ENCODE results near the gene EDIL3.

Gene EDIL3, protein sequence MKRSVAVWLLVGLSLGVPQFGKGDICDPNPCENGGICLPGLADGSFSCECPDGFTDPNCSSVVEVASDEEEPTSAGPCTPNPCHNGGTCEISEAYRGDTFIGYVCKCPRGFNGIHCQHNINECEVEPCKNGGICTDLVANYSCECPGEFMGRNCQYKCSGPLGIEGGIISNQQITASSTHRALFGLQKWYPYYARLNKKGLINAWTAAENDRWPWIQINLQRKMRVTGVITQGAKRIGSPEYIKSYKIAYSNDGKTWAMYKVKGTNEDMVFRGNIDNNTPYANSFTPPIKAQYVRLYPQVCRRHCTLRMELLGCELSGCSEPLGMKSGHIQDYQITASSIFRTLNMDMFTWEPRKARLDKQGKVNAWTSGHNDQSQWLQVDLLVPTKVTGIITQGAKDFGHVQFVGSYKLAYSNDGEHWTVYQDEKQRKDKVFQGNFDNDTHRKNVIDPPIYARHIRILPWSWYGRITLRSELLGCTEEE

DNA sequence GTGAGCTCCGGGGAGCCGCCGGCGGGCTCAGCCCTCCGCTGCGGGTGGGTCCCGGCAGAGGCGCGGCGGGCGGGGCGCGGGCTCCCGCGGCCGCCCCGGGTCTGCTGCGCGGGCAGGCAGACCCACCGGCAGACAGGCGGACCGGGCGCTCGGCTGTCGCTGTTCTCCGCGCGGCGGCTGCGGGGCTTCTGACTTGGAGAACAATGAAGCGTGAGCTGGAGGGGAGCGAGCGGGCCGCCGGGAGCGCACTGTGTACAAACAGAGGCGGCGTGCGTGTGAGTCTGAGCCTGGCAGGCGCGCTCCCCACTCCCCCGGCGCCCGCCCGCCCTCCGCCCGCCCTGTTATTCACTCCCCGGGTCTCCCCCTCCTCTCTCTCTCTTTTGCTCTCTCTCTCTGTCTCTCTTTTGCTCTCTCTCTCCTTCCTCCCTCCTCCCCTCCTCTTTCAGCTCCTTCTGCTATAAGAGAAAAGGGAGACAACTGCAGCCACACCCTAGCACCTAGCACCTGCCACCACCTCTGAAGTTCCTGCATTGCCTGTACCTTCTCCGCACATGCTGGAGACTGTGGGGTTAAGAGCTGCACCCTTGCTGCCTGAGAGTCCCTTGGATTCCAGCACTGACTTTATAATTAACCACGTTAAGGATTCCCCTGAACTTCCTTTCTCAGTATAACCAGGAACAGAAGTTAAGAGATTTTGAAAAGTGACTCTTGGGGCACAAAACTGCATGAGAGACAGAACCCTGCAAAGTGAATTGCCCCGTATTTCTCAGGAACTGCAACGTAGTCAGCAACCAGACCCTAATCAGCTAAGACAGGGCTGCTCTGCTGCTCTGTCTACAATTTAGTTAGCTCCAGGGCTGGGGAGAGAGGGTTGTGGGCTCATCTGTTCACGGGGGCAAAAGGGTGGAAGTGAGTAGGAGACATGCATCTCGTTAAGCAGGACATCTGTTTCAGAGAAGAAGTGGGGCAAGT, at the start of gene EDIL3:
Gene EDIL3, minus strand, starts transcription at position 277 of the 972 bp plus-strand sequence. CDS start 506 bp downstream, outside the sequence.
- no peak for DNase-seq (ENCODE audit: low read depth)

DNA sequence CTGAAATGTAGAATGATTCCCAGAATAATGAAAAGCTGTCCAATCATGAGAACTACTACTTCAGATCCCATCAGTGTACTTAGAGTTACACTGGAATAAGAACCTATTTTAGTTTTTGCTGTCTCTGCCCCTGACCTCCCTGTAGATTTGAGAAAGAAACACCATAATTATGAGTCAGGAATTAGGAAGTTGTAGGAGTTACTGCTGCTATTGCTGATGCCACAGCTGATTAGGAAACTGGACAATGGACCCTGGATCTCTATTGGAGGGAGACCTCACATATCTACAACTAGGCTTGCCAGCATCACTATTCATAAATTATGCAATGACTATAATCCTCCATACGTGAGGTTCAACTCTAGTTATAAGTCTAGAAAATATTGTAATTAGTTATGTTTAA, 48.8 kb upstream of the EDIL3 start:
- DNase-seq (ENCODE audit: low read depth): no peak

DNA sequence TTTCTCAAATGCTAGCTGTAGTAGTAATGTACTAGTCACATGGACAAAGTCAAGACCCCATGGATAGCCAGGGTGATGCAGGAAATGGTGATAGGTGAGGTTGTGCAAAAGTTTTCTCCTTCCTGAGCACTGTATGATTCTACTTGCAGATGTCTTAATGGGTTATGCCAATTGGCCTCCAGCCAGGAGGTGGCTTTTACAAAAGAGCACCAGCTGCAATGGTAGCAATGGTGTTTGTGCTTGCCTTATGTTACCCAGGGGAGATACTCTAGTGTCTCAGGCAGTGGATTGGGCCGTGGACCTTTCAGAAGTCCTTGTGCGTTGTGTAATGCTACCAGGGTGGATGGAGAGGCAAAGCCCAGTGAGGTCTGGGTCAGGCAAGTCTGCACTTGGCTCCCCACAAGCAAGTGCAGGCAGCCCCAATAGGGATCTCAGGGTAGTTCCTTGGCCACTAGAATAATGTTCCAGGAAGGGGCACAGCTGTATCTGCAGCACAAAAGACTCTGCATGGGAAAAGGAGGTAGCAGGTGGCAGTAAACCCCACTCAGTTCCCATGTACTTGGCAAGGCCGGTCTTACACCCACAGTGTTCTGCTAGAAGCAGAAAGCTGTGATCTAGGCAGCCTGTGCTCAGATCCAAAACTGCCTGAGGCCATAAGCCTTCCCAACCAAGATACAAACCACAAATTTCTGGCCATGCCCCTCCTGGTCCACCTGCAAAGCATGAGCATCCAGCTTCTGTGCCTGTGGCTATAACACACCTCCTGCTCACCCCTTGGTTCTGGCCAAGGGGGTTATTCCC, 46.4 kb upstream of the EDIL3 start:
- DNase-seq (ENCODE audit: low read depth): no peak

DNA sequence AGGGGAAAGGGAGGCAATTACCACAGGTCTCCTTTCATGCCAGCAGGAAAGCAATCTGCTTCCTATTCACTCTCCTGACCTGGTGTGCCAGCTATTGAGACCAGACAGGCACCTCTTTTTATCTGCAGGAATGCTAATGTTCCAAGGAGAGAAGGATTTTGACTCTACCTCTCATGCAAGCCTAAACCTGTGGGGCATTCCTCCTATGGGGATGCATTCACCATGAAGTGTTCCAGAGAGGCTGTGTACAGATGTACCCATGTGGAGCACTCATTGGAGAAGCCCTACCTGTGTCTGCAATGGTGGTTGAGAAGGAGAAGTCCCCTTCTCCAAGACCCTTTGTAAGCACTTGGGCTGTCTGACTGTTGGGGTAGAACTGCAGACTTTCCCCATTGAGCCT, 45.4 kb upstream of the EDIL3 start:
- no peak for DNase-seq (ENCODE audit: low read depth)

DNA sequence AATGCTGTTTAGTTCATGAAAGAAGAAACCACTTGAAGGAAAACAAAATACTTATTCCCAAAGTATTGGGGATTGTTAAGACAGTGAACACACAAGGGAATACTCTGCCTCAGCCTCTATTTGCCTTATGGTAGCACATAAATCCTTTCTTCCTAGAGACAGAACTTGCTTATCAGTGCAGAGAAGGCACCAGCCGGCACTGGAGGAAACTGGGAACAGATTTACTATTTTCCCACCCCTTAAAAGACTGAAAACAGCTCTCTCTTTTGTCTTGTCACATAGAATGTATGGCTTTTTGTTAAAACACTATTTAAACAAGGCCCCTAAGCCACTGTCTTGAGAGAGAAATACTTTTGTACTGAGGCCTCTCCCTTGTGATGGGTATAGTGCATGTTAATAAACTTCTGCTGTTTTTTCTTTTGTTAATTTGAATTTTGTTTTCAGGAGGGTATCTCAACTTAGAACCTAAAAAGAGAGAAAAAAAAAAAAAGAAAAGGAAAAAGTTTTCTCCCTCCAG, 40.7 kb upstream of the EDIL3 start:
- DNase-seq (ENCODE audit: low read depth): no peak

DNA sequence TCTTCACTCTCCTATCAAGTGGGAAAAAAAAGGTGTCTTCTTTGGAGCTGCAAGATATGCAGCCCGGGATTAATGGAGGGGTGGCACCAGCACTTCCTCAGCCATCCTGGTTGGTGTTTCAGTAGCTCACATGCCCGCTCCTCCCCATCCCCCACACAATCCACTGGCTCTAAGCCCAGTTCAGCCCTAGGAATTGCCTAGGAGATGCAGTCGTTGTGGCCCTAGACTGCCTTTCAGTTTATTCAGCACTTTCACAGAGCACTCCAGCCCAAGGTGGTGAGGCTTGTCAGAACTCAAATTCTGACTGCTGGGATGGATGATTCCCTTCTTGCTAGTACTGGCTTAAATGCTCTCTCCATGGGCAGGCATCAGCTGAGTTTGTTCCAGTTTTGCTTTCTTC, 35.1 kb upstream of the EDIL3 start:
- no peak for DNase-seq (ENCODE audit: low read depth)

DNA sequence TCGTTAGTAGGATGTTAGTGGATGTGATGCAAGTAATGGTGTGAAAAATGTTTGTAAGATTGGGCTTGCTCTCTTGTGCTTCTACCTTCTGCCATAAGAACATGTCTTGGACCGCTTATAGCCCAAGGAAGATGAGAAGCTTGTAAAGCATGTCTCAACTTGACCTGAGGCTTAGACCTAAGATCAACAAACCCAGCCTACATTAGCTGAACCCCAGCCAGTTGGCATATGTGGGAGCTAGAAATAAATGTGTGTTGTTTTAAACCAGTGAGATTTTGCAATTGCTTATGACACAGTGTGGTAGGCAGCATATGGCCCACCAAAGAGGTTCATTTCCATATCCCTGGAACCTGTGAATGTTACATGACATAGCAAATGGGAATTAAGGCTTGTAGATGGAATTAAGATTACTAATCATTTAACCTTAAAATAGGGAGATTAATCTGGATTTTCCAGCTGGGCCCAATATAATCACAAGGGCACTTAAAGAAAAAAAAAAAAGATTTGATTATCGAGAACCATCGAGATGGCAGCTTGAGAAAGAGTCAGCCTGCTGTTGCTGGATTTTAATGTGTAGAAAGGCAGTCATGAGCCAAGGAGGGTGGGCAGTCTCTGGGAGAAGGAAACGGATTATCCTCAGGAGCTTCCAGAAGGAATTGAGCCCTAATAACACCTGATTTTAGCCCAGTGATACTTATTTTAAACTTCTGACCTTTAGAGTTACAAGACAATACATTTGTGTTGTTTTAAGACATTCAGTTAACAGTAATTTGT, 27.3 kb upstream of the EDIL3 start:
- no peak for DNase-seq (ENCODE audit: low read depth)

DNA sequence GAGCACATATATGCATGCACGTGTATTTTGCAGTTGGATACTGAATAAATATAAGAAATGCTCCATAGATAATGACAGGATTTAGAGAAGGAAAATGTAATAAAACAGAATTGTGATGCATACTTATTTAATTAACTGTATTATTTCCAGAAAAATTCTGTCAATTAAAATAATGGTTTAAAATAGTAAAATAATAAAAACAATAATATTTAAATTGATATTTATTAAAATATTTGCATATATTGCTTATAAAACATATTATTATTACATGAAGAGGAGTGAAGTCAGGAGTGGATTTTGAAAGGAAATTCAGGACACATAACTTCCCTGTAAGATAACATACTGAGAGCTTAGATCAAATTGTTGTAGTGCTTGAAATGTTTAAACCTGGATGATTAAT, 21.4 kb upstream of the EDIL3 start:
- DNase-seq (ENCODE audit: low read depth): no peak

DNA sequence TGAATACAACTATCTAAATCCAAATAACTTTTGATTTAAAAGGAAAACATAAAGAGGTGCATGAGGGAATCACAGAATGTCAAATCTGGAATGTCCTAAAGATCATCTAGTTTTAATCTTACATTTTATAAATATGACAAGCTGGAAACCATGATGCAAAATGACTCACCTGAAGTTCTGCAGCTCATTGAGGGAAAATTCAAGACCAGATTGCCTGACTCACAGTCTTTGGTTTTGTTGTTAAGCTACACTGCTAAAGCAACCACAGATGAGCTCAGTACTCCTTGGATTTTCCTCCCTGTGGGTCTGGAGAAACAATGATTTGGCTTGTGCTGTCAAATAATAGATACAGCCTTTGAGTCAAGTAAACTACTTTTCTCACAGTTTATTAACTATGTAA, 19.1 kb upstream of the EDIL3 start:
- DNase-seq (ENCODE audit: low read depth): no peak

DNA sequence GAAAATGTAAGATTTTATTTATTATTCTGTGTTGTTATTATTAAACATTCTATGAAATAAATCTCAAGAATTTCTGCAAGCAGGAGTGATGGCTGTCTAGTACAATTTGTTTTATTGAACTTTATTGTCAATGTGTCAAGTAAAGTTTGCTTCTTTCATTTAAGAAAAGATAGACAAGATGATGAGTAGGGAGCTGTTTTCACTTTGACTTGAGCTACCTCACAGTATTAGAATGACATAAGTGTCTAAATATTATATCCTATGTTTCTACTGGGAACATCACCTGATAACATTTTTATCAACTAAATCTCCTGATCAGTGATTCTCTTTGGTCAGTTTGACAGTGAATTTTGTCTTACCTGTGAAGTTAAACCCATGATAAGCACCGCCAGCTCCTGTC, 12.7 kb upstream of the EDIL3 start:
- no peak for DNase-seq (ENCODE audit: low read depth)

DNA sequence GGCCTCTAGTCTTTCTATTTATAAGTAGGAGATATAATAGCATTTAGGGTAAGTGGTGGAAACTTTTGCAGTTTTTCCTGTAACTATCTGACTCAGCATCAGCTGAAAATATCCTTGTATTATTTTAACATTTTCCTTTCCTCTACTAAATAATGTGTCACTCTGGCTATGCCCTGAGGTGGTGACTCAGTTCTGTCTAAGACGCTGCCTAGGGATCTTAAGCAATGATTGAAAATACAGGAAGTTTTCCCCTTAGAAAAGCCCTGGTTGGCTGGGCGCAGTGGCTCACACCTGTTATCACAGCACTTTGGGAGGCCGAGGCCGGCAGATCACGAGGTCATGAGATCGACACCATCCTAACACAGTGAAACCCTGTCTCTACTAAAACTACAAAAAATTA, 9.3 kb upstream of the EDIL3 start:
- DNase-seq (ENCODE audit: low read depth): no peak

DNA sequence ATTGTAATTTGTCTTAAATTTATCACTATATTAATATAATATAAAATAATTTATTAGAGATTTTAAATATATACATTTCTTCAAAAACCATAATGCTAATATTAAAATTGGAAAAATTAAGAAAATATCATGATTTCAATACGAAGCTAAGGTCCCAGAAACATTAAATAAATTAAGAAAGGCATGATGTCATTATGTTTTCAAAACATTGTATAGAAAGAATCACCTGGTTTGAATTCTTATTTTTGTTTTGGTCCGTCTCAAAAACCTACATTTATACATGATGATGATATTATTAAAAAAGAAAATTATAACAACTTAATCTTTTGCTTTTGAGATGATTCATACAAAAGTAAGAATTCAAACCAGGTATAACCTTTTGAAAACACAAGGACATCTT, 8.2 kb upstream of the EDIL3 start:
- no peak for DNase-seq (ENCODE audit: low read depth)

DNA sequence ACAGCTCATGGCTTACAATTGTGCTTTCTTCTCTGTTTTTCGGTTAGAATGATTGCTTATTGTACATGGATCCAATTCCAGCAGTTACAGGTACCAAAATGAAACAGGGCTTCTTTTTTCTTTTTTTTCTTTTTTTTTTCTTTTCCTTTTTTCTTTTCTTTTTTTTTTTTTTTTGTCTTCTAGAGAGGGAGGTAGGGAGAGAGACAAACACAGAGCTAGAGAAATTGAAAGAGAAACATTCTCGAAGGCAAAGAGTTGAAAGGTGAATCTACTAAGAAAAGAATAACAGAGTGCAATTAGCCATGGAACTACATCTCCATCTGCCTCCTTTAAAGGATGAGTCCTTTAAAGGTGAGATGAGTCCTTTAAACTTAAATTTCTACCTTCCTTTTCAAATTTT, 1.0 kb upstream of the EDIL3 start:
- no peak for DNase-seq (ENCODE audit: low read depth)

DNA sequence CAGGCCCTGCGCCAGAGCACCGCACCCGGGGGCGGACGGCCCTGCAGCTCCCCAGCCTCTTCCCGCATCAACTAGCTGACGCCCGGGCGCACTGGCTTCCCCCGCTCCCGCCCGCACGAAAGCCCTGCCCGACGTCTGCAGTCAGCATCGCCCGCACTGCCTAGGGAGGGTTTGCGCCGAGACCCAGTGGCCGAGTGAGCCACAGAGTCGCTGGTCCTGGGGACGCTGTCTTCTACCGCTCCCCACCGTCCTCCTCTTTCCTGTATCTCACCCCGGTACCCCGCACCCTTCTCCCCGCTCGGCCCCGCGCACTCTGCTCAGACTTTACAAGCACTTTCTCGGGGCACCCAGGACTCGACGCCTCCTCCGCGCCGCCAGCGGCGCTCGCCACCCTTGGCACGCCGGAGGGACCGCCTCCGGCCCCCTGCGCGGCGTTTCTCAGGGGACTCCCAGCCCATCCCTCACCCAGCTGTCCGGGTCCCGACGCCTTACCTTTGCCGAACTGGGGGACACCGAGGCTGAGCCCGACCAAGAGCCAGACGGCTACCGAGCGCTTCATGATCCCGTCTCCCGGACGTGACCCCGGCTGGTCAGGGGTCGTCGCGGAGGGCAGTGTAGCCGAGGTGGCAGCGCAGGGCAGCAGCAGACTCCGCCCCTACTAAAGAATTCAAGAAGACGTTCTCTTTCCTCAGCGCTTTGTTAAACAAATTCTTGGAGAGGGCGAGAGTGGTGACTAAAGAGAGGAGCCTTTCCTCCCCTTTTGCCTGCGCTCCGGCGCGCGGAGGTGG, 670 bp downstream of the EDIL3 start:
- no peak for DNase-seq (ENCODE audit: low read depth)

DNA sequence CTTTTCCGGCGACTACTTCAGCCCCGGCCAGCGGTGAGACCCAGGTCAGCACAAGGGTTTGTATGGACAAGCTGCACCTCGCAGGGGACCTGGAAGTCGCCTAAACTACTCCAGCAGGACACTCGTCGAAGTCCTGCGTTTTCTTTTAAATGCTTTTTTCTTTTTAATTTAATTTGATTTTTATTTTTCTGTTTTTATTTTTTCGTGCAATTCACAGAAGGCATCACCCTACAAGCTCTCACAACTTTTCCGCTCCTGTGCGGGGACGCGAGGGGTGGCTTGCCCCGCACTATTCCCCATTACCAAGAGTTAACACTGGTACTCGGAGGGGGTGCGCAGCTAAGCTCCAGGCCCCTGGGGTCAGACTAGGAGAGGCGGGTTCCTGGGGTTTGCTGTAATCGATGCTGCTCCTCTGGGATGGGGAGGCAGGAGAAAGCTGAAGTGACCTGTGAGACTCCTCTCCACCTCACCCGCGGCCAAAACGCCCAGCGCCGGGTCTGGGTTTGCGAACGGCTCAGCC, 1.3 kb downstream of the EDIL3 start:
- DNase-seq (ENCODE audit: low read depth): no peak

DNA sequence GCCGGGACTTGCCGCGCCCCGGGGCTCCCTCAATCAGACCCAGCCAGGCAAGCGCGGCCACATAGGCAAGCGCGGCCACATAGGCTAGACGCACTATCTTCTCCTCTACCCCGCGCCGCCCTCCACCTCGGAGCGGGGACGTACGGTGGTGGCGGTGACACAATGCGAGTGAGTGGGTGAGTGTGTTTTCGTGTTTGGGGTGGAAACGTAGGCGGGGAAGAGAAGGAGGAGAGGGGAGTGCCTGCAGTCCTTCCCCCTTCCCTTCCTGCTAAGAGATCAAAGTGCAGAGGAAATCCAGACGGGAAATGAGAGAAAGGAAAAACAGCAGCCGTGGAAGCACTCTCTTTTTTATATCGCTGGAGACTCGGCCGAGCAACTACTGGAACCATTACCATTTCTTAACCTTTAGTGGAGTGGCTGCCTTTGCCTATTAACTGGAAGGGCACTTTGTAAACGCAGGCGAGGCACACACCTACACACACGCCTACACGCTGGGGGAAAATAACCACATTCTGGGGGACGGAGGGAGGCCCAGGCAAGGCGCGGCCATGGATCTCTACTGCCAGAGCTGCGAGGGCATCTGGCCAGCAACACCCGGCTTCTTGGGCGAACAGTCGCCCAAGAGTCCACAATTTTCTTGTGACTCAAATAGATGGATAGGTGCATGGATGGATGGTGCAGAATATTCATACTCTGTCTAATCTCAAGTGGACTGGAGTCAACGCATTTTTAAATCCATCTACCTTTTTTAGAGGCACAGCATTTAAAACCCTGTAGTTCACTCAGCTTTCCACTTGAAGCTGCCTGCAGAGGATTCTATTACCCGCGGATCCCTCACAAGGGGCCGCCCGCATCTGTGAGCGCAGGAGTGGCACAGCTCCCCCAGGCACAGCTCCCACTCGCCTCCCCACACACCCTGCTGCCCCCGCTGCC, 2.1 kb downstream of the EDIL3 start:
- no peak for DNase-seq (ENCODE audit: low read depth)

DNA sequence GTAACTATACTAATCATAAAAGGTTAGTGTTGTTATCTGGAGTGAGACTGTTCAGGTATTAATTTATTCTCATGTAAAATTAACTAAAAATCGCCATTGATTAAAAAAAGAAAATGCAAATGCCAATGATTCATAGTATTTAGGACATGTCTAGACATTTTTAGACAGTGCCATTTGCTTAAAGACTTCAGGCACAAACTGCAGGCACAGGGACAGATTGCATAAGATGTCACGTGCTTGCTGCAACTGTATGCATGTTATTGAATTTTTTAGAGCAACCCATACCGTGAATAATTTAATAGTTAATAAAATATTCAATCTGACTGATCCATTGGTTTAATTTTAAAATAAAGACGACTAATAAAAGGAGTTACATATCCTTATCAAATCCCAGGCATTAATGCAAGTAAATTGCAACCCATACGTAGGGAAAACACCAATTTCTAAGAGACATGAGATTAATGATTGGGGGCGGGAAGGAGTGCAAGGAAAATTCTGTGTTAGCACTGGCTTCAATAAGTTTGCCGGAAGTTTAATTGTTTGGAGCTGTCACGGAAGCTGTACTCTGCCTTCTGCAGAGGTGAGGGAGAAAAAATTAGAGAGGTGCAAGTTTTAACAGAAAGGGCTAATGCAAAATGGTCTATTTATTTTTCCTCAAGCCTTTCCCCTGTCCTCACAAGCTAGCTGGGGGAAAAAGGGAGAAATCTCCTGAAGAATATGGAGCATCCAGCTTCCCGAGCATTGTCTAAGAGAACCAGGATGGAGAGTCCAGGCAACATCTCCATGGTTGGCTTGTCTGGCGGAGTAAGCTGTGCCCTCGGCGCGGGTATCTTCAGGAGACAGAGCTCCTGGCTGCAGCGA, 2.9 kb downstream of the EDIL3 start:
- no peak for DNase-seq (ENCODE audit: low read depth)

DNA sequence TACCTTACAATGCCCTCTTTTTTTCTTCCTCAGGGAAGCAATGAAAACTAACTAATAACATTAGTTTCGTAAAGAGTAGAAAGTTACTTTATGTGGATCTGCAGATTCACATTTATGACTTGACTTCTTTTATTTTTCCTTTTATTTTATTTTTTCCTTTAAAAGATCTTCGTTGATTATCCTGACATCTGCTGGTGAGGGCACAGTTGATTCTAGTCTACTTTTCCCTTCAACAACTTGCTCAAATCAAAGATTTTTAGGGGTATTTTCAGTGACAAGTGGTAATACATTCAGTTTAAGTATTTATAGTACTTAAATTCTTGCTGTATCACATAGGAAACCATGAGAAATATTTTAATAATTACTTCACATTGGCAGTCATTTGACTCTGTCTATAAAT, 4.9 kb downstream of the EDIL3 start:
- DNase-seq (ENCODE audit: low read depth): no peak
